Aorta (tissue), 5 donors: ENCODE measurements around the gene PPP6R2. TPM values are rescaled to one million over a fixed set of nuclear protein-coding genes. Genes with fewer than 3 reads are reported as not detected.

Source experiments
- ATAC-seq: fragments of 200-7000 bp; cut with Tn5 transposase; one replicate; pipeline ENCODE4 v1.9.1; 2022; ENCODE audit warnings: moderate library complexity; ENCODE audit not compliant: low FRiP score
- DNase-seq, 2 donors: peaks; one replicate each; pipeline ENCODE4 v3.0.0-alpha.2; 2020
- H3K27ac ChIP-seq, 2 donors: one replicate each; pipeline ENCODE4 v1.5.1; 2013; ENCODE audit warnings: low read length in 2 of 2, mild to moderate bottlenecking in 2 of 2, moderate library complexity in 2 of 2, control low read depth in 1 of 2, inconsistent platforms in 1 of 2, low read depth in 1 of 2
- H3K27me3 ChIP-seq, 2 donors: one replicate each; pipeline ENCODE4 v1.6.1; 2013; ENCODE audit warnings: control low read depth in 1 of 2, low read length in 1 of 2, mild to moderate bottlenecking in 1 of 2, moderate library complexity in 1 of 2; ENCODE audit not compliant: insufficient read depth in 2 of 2, control insufficient read depth in 1 of 2
- H3K36me3 ChIP-seq, 2 donors: one replicate each; pipeline ENCODE4 v1.6.1; 2013; ENCODE audit warnings: control low read depth in 1 of 2, low read length in 1 of 2, mild to moderate bottlenecking in 1 of 2; ENCODE audit not compliant: insufficient read depth in 2 of 2, control insufficient read depth in 1 of 2
- H3K4me1 ChIP-seq, 2 donors: one replicate each; pipeline ENCODE4 v1.6.1; 2013; ENCODE audit warnings: low read length in 2 of 2, control low read depth in 1 of 2, mild to moderate bottlenecking in 1 of 2, moderate library complexity in 1 of 2; ENCODE audit not compliant: insufficient read depth in 2 of 2, control insufficient read depth in 1 of 2
- H3K4me3 ChIP-seq, 2 donors: one replicate each; pipeline ENCODE4 v1.5.1; 2013; ENCODE audit warnings: low read length in 2 of 2, control low read depth in 1 of 2, mild to moderate bottlenecking in 1 of 2
- H3K9me3 ChIP-seq: one replicate; pipeline ENCODE4 v1.6.1; 2013; ENCODE audit warnings: mild to moderate bottlenecking, low read length; ENCODE audit not compliant: control insufficient read depth
- WGBS, 2 donors: extraction: QIAGEN DNeasy Blood & Tissue Kit; methylation state at CpG; one replicate each; pipeline ENCODE4 v1.1.7; 2013; 5-methylcytosine and 5-hydroxymethylcytosine counted together
- intact Hi-C, 2 donors: fragments of 100-400 bp; cut with DNase I; formaldehyde crosslinking; loops; one replicate each; pipeline versions ENCODE4 v1.14.2 to v1.15.0; 2022
- polyA plus RNA-seq, 2 donors: library from polyadenylated mRNA; stranded (reverse); fragments of 200-250 nt; gene quantifications; one replicate each; pipeline ENCODE4 v1.2.3, GENCODE V29; 2013
- total RNA-seq, 2 donors: library from RNA; stranded (reverse); fragmentation: NEBNext Ultra II Directional; extraction: Animal tissue kit (Norgen Biotek cat#: 25700); gene quantifications; one replicate each; pipeline ENCODE4 v1.2.1, GENCODE V29; 2021
- donor health status: healthy with polysubstance abuse.
- donor health status: Bipolar disorder and iron deficiency.
- donor health status: DM: no; HTN: no; CAD: no.
- donor health status: DM: no; HTN: no; CAD: no.
- donor health status: DM: yes; HTN: yes; CAD: no.

Gene PPP6R2
- total and polyA plus RNA-seq, 4 donors, result 14.1 to 62.5 (median 46.0) TPM

DNA sequence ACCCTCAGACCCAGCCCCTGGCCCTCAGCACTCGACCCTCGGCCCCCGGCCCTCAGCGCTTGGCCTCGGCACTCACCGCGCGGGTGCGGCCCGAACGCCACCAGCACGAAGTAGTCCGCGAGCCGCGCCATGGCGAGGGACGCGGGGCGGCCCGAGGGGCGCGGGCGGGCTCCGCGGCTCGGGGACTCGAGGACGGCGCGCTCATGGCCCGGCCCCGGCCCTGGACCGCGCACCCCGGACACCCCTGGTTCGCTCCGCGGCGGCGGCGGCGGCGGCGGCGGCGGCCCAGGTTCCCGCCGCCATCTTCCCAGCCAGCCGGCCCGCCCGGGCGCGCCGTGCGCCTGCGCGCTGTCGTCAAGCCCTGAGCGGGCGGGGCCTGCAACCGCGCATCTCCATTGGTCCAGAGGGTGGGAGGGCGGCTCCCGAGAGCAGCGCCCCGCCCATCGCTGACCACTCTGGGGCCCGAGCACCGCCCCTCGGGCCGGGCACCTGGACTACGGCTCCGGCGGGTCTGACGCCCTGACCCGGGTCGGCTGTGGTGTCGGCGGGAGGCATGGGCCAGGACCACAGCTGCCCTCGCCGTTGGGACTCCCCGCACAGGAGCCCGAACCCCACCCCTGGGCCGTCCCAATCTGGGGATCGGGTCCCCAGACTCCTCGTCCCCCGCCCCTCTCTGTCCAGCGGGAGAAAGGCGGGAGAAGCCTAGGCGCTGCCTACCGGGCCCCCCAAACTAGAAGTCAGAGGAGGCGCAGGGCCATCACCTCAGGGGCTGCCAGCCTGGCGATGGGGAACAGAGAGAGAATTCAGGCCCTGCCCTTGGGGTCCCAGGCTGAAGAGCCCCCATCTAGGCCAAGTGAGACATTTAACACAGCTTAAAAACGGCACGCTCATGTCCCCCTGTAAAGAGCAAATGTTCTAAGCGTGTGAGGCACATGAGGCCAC, 131.9 kb downstream of the PPP6R2 start, which contains the start of gene SBF1:
SBF1 (minus strand) TSS at position 326 of the 942 bp plus-strand sequence; CDS start at position 131, 195 bp downstream.
- DNase-seq (peak; percentile 94 to 97), ATAC-seq (peak; percentile 97)
- peak within 1 kb of the TSS; percentile 91 to 93 for H3K4me3 ChIP-seq
- no peaks in the 10 kb centered on the region for H3K4me1 ChIP-seq
- intact Hi-C loops, result loop anchor here in 1 of 2 donors (2.0 kb wide), 1 partner anchor 32 kb away; the partner anchor contains the start of gene LMF2
- no peaks in the 10 kb centered on the region for H3K27me3 ChIP-seq
- 1% methylated on average over 70 to 97 of the region's 97 CpGs for WGBS, 2 donors
- H3K36me3 ChIP-seq, result no peaks in the 10 kb centered on the region
- H3K9me3 ChIP-seq, result no peaks in the 10 kb centered on the region
- H3K27ac ChIP-seq, result no peak within 1 kb of the TSS

- H3K36me3 ChIP-seq, result no peaks in the 10 kb centered on the region
- WGBS, 2 donors, result 80 to 84% methylated on average over 6 of the region's 6 CpGs
- H3K4me3 ChIP-seq, result no peak overlapping the region
- no peaks in the 10 kb centered on the region for H3K27me3 ChIP-seq
- ATAC-seq, result no peak
- DNase-seq, result no peak
- no peaks in the 10 kb centered on the region for H3K4me1 ChIP-seq
- intact Hi-C loops, result loop anchor here in 1 of 2 donors (2.0 kb wide), 1 partner anchor 31 kb away; the partner anchor contains the start of gene LMF2
- H3K9me3 ChIP-seq, result no peaks in the 10 kb centered on the region
- no peak overlapping the region for H3K27ac ChIP-seq
Measured at GRCh38 chr22:50475652-50476002, 132.5 kb downstream of the PPP6R2 start.

- Histone ChIP-seq H3K4me3 (no peak overlapping the region), H3K36me3 (no peaks in the 10 kb centered on the region), H3K27me3 (no peaks in the 10 kb centered on the region), H3K4me1 (no peaks in the 10 kb centered on the region), H3K27ac (no peak overlapping the region), H3K9me3 (no peaks in the 10 kb centered on the region)
- DNase-seq (no peak), ATAC-seq (no peak)
- WGBS, 2 donors, result 76 to 82% methylated on average over 7 of the region's 7 CpGs
- intact Hi-C loops, result no loop called here
Measured at GRCh38 chr22:50476868-50477267, 133.7 kb downstream of the PPP6R2 start.

- DNase-seq (no peak), ATAC-seq (no peak)
- Histone ChIP-seq H3K36me3 (no peaks in the 10 kb centered on the region), H3K27ac (no peak overlapping the region), H3K4me1 (no peaks in the 10 kb centered on the region), H3K27me3 (no peaks in the 10 kb centered on the region), H3K4me3 (no peak overlapping the region), H3K9me3 (no peaks in the 10 kb centered on the region)
- intact Hi-C loops, result no loop called here
- WGBS, 2 donors, result 93% methylated on average over 12 of the region's 12 CpGs
Measured at GRCh38 chr22:50477923-50478322, 134.8 kb downstream of the PPP6R2 start.

GRCh38 chr22:50479721-50480120, 136.6 kb downstream of the PPP6R2 start:
- WGBS, 2 donors, result 70 to 73% methylated on average over 11 of the region's 11 CpGs
- no peaks in the 10 kb centered on the region for H3K27me3 ChIP-seq
- H3K4me1 ChIP-seq, result no peaks in the 10 kb centered on the region
- ATAC-seq (no peak), DNase-seq (no peak)
- no peaks in the 10 kb centered on the region for H3K36me3 ChIP-seq
- intact Hi-C loops, result no loop called here
- H3K27ac ChIP-seq, result no peak overlapping the region
- H3K9me3 ChIP-seq, result no peaks in the 10 kb centered on the region
- H3K4me3 ChIP-seq, result no peak overlapping the region

DNA sequence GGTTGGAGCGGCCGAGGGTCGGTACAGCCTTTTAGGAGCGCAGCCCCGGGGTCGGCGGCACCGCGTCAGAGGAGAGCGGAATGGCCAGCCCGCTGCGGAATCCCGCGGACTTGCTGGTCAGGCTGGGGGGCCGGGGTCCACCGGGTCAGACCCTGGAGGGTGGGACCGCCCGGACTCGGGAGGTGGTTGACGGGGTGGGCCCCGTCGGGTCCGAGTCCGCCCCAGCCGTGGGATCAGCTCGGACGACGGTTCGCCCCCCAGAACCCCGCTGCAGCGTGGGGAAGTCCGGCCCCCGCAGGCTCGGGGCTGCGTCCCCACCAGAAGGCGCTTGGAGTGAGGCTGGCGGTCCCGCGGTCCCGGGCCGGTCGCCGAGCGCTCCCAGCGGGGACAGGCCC, 137.9 kb downstream of the PPP6R2 start:
- peak overlapping the region in 1 of 2 donors; percentile 17 for H3K4me3 ChIP-seq
- intact Hi-C loops, result no loop called here
- no peaks in the 10 kb centered on the region for H3K9me3 ChIP-seq
- H3K27me3 ChIP-seq, result no peaks in the 10 kb centered on the region
- no peak for DNase-seq
- no peaks in the 10 kb centered on the region for H3K36me3 ChIP-seq
- no peaks in the 10 kb centered on the region for H3K4me1 ChIP-seq
- no peak overlapping the region for H3K27ac ChIP-seq
- ATAC-seq, result no peak
- 1 to 3% methylated on average over 41 to 45 of the region's 45 CpGs for WGBS, 2 donors

- intact Hi-C loops, result no loop called here
- no peaks in the 10 kb centered on the region for H3K4me1 ChIP-seq
- ATAC-seq (no peak), DNase-seq (peak in 1 of 2 donors; percentile 47)
- no peaks in the 10 kb centered on the region for H3K27me3 ChIP-seq
- peak within 1 kb of the TSS in 1 of 2 donors; percentile 17 for H3K4me3 ChIP-seq
- 3 to 4% methylated on average over 43 to 70 of the region's 70 CpGs for WGBS, 2 donors
- H3K27ac ChIP-seq, result no peak within 1 kb of the TSS
- no peaks in the 10 kb centered on the region for H3K9me3 ChIP-seq
- no peaks in the 10 kb centered on the region for H3K36me3 ChIP-seq
Measured at GRCh38 chr22:50481440-50482106, 138.4 kb downstream of the PPP6R2 start, which contains the start of gene ADM2. TSS of gene ADM2 (plus strand) at chr22:50481543. CDS start at chr22:50481848, 305 bp downstream.

DNA sequence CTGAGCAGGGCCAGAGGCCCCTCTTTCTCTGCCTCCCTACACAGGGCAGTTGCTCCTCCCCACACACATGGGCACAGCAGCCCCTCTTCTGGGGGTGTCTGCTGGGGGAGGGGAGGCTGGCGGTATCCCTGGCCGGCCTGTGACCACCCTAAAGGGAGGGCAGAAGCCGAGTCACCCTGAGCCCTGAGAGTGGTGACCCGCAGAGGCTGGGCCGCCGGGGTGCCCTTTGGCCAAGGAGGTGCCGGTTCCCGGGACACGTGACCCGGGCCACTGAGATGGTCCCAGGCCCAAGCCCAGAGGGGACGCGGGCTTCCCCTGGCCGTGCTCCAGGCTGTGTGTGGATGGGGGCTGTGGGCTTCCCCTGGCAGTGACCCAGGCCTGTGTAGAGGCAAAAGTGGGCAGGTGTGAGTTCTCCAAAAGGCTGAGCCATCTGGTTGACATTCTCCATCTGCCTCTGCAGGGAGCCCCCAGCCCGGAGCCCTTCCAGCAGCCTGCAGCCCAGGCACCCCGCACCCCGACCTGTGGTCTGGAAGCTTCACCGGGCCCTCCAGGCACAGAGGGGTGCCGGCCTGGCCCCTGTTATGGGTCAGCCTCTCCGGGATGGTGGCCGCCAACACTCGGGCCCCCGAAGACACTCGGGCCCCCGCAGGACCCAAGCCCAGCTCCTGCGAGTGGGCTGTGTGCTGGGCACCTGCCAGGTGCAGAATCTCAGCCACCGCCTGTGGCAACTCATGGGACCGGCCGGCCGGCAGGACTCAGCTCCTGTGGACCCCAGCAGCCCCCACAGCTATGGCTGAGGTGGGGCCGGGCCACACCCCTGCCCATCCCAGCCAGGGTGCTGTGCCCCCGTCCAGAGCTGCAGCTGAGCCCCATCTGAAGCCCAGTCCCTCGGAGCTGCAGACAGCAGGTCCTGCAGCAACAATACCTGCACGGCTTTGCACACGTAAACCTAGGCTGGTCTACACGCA, 139.3 kb downstream of the PPP6R2 start:
- no peak for ATAC-seq
- DNase-seq, result peak in 1 of 2 donors; percentile 47
- Histone ChIP-seq H3K27me3 (no peaks in the 10 kb centered on the region), H3K4me1 (no peaks in the 10 kb centered on the region), H3K4me3 (no peak overlapping the region), H3K36me3 (no peaks in the 10 kb centered on the region), H3K27ac (no peak overlapping the region), H3K9me3 (no peaks in the 10 kb centered on the region)
- intact Hi-C loops, result no loop called here
- WGBS, 2 donors, result 76% methylated on average over 35 of the region's 35 CpGs
